Aorta (tissue), 5 donors: ENCODE measurements around the gene C17orf67. TPM values are rescaled to one million over a fixed set of nuclear protein-coding genes. Genes with fewer than 3 reads are reported as not detected.

Experiments used
- ATAC-seq: fragments of 200-7000 bp; cut with Tn5 transposase; one replicate; pipeline ENCODE4 v1.9.1; 2022; ENCODE audit warnings: moderate library complexity; ENCODE audit not compliant: low FRiP score
- DNase-seq, 2 donors: peaks; one replicate each; pipeline ENCODE4 v3.0.0-alpha.2; 2020
- H3K27ac ChIP-seq, 2 donors: one replicate each; pipeline ENCODE4 v1.5.1; 2013; ENCODE audit warnings: low read length in 2 of 2, mild to moderate bottlenecking in 2 of 2, moderate library complexity in 2 of 2, control low read depth in 1 of 2, inconsistent platforms in 1 of 2, low read depth in 1 of 2
- H3K27me3 ChIP-seq, 2 donors: one replicate each; pipeline ENCODE4 v1.6.1; 2013; ENCODE audit warnings: control low read depth in 1 of 2, low read length in 1 of 2, mild to moderate bottlenecking in 1 of 2, moderate library complexity in 1 of 2; ENCODE audit not compliant: insufficient read depth in 2 of 2, control insufficient read depth in 1 of 2
- H3K36me3 ChIP-seq, 2 donors: one replicate each; pipeline ENCODE4 v1.6.1; 2013; ENCODE audit warnings: control low read depth in 1 of 2, low read length in 1 of 2, mild to moderate bottlenecking in 1 of 2; ENCODE audit not compliant: insufficient read depth in 2 of 2, control insufficient read depth in 1 of 2
- H3K4me1 ChIP-seq, 2 donors: one replicate each; pipeline ENCODE4 v1.6.1; 2013; ENCODE audit warnings: low read length in 2 of 2, control low read depth in 1 of 2, mild to moderate bottlenecking in 1 of 2, moderate library complexity in 1 of 2; ENCODE audit not compliant: insufficient read depth in 2 of 2, control insufficient read depth in 1 of 2
- H3K4me3 ChIP-seq, 2 donors: one replicate each; pipeline ENCODE4 v1.5.1; 2013; ENCODE audit warnings: low read length in 2 of 2, control low read depth in 1 of 2, mild to moderate bottlenecking in 1 of 2
- H3K9me3 ChIP-seq: one replicate; pipeline ENCODE4 v1.6.1; 2013; ENCODE audit warnings: mild to moderate bottlenecking, low read length; ENCODE audit not compliant: control insufficient read depth
- whole genome bisulfite sequencing, 2 donors: extraction: QIAGEN DNeasy Blood & Tissue Kit; methylation state at CpG; one replicate each; pipeline ENCODE4 v1.1.7; 2013; 5-methylcytosine and 5-hydroxymethylcytosine counted together
- intact Hi-C, 2 donors: fragments of 100-400 bp; cut with DNase I; formaldehyde crosslinking; loops; one replicate each; pipeline versions ENCODE4 v1.14.2 to v1.15.0; 2022
- polyA plus RNA-seq, 2 donors: library from polyadenylated mRNA; stranded (reverse); fragments of 200-250 nt; gene quantifications; one replicate each; pipeline ENCODE4 v1.2.3, GENCODE V29; 2013
- total RNA-seq, 2 donors: library from RNA; stranded (reverse); fragmentation: NEBNext Ultra II Directional; extraction: Animal tissue kit (Norgen Biotek cat#: 25700); gene quantifications; one replicate each; pipeline ENCODE4 v1.2.1, GENCODE V29; 2021
- donor health status: healthy with polysubstance abuse.
- donor health status: Bipolar disorder and iron deficiency.
- donor health status: DM: no; HTN: no; CAD: no.
- donor health status: DM: no; HTN: no; CAD: no.
- donor health status: DM: yes; HTN: yes; CAD: no.

The C17orf67 gene
- total and polyA plus RNA-seq, 4 donors: 1.3 to 5.0 (median 3.5) TPM

GRCh38 chr17:56808503-56808902, 25.2 kb downstream of the C17orf67 start:
- no peak for DNase-seq
- intact Hi-C loops: no loop called here
- Histone ChIP-seq H3K4me1 (no peaks in the 10 kb centered on the region), H3K4me3 (no peak overlapping the region), H3K9me3 (no peaks in the 10 kb centered on the region), H3K27me3 (no peaks in the 10 kb centered on the region), H3K36me3 (no peaks in the 10 kb centered on the region), H3K27ac (no peak overlapping the region)
- ATAC-seq: no peak
- 74 to 77% methylated on average over 3 of the region's 3 CpGs for WGBS, 2 donors

DNA sequence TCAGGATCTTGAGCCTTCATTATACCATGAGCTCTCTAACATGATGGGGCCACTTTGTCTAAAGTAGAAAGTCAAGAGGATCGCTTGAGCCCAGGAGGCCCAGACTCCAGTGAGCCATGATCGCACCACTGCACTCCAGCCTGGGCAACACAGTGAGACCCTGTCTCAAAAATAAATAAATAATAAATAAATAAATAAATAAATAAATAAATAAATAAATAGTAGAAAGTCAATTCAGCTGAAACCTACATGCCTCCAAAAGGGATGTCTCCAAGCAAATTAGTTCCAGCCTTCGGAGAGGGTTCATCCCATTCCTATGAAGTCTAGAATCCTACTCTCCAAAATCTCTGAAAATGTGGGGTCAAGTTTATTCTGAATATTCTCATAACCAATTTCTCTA, 26.0 kb downstream of the C17orf67 start:
- intact Hi-C loops: no loop called here
- ATAC-seq: no peak
- H3K36me3 ChIP-seq: no peaks in the 10 kb centered on the region
- H3K9me3 ChIP-seq: no peaks in the 10 kb centered on the region
- no peaks in the 10 kb centered on the region for H3K27me3 ChIP-seq
- H3K4me1 ChIP-seq: peaks cover 0 to 1% of the 10 kb centered on the region in 2 donors
- no peak overlapping the region for H3K4me3 ChIP-seq
- 98 to 99% methylated on average over 3 of the region's 3 CpGs for WGBS, 2 donors
- no peak for DNase-seq
- no peak overlapping the region for H3K27ac ChIP-seq

DNA sequence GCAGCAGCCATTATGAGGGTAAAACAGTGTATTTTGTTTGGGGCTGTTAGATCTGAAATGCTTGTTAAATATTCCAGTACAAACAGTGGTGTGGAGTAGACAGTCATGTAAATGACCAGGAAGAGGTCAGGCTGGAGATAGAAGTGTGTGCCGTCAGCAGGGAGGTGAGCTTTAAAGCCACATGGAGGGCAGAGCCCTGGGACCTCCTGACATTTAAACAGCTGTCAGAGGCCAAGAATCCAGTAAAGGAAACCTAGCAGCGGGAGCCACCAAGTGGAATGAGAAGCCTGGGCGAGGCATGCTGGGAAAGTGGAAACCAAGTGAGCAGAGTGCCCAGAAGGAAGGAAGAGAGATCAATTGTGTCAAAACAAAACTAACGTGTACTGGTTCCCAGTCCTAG, 26.8 kb downstream of the C17orf67 start:
- Histone ChIP-seq H3K4me3 (no peak overlapping the region), H3K36me3 (no peaks in the 10 kb centered on the region), H3K27me3 (no peaks in the 10 kb centered on the region), H3K9me3 (no peaks in the 10 kb centered on the region), H3K4me1 (peaks cover 0 to 2% of the 10 kb centered on the region in 2 donors), H3K27ac (no peak overlapping the region)
- DNase-seq (no peak), ATAC-seq (no peak)
- 88 to 93% methylated on average over 4 of the region's 4 CpGs for WGBS, 2 donors
- intact Hi-C loops: no loop called here

GRCh38 chr17:56804454-56804853, 29.3 kb downstream of the C17orf67 start:
- 74 to 85% methylated on average over 3 of the region's 3 CpGs for WGBS, 2 donors
- Histone ChIP-seq H3K27ac (no peak overlapping the region), H3K9me3 (no peaks in the 10 kb centered on the region), H3K4me3 (no peak overlapping the region), H3K27me3 (no peaks in the 10 kb centered on the region), H3K4me1 (peaks cover 0 to 2% of the 10 kb centered on the region in 2 donors), H3K36me3 (no peaks in the 10 kb centered on the region)
- ATAC-seq: no peak
- intact Hi-C loops: no loop called here
- DNase-seq: no peak

DNA sequence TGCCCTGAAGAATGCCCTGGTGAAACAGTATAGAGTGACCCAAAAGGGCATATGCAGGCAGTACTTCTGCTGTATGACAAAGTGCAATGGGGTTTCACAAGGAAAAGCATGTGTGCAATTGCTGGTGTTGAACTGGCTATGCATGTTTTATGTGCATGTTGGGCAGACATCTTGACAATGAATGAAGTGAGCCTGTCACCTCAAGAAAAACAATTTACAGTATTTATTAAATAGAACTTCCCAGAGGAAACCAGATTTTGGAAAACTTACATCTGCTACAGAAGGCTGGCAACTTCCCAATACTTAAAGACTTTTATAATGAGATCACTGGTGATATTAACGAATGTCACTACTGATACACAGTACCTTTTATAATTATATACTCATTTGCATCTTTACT, 30.6 kb downstream of the C17orf67 start:
- ATAC-seq (no peak), DNase-seq (no peak)
- no peak overlapping the region for H3K4me3 ChIP-seq
- no peaks in the 10 kb centered on the region for H3K9me3 ChIP-seq
- H3K27me3 ChIP-seq: no peaks in the 10 kb centered on the region
- H3K36me3 ChIP-seq: no peaks in the 10 kb centered on the region
- WGBS, 2 donors: 80 to 90% methylated on average over 1 of the region's 1 CpG
- intact Hi-C loops: no loop called here
- H3K27ac ChIP-seq: no peak overlapping the region
- H3K4me1 ChIP-seq: peaks cover 0 to 2% of the 10 kb centered on the region in 2 donors

DNA sequence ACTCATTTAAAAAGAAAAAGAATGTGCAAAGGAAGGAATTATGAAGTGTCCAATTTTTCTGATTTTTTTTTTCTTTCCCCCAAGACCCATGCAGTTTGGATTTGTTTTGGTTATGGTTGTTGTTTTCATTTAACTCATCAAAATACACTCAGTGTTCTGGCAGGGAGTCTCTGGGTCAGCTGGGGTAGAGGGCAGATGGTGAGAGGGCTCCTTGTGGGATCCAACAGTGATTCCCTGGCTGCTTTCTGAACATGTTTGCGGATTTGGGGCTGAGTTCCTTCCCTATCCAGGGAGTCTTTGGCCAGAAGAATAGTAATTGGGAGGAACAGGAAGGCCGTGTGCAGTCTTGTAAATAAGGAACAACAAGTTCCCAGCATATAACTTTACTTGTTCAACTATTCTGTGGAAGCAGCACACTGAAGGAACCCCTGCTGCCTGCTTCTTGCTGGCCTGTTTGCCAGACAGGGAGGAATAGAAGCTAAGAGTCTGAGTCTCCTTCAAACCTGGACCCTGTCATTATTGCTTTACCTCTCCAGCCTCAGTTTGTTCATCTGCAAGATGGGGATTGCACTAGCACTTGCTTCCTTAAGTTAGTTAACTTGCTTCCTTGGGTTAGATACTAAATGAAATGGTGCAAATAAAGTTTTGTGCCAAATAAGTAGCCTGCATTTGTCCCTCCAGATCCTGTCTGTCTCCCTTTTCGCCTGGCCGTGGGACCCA, 32.1 kb downstream of the C17orf67 start:
- DNase-seq (no peak), ATAC-seq (no peak)
- Histone ChIP-seq H3K36me3 (no peaks in the 10 kb centered on the region), H3K27ac (no peak overlapping the region), H3K9me3 (no peaks in the 10 kb centered on the region), H3K4me1 (peaks cover 0 to 2% of the 10 kb centered on the region in 2 donors), H3K27me3 (no peaks in the 10 kb centered on the region), H3K4me3 (no peak overlapping the region)
- intact Hi-C loops: no loop called here
- 96 to 97% methylated on average over 4 of the region's 4 CpGs for WGBS, 2 donors

DNA sequence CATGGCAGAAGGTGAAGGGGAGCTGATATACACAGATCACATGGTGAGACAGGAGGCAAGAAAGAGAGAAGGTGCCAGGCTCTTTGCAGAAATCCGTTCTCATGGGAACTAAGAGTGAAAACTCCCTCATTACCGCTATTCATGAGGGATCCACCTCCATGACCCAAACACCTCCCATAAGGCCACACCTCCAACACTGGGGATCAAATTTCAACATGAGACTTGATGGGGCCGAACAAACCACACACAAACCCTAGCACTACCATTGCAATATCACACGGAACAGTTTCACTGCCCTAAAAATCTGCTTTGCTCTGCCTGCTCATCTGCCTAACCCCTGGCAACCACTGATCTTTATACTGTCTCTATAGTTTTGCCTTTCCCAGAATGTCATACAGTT, 34.8 kb downstream of the C17orf67 start:
- H3K4me3 ChIP-seq: no peak overlapping the region
- no peak overlapping the region for H3K27ac ChIP-seq
- intact Hi-C loops: no loop called here
- H3K27me3 ChIP-seq: no peaks in the 10 kb centered on the region
- no peak for DNase-seq
- ATAC-seq: no peak
- no peaks in the 10 kb centered on the region for H3K36me3 ChIP-seq
- H3K4me1 ChIP-seq: peaks cover 0 to 2% of the 10 kb centered on the region in 2 donors
- 21 to 29% methylated on average over 4 of the region's 4 CpGs for WGBS, 2 donors
- no peaks in the 10 kb centered on the region for H3K9me3 ChIP-seq

DNA sequence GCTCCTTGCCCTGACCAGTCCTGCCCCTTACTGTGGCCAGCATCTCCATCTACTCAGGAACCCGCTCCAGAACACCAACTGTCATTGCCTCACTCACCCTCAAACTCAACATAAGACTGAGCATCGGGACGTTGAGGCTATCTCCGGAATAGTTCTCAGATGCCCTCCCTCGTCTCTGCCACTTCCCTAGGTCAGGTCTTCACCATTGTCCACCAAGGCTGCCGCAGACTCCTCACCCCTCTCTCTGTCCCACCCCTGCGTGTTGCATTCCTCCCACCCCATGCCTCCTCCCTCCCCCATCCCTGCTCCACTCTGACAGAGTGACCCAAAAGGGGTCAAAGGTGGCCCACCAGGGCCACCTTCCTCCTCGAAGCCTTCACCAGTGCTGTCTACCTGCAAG, 37.2 kb downstream of the C17orf67 start:
- no peaks in the 10 kb centered on the region for H3K36me3 ChIP-seq
- no peaks in the 10 kb centered on the region for H3K4me1 ChIP-seq
- DNase-seq (no peak), ATAC-seq (no peak)
- 86% methylated on average over 8 of the region's 8 CpGs for WGBS, 2 donors
- intact Hi-C loops: no loop called here
- H3K4me3 ChIP-seq: no peak overlapping the region
- H3K9me3 ChIP-seq: no peaks in the 10 kb centered on the region
- H3K27ac ChIP-seq: no peak overlapping the region
- H3K27me3 ChIP-seq: no peaks in the 10 kb centered on the region

GRCh38 chr17:56795221-56795865, 38.4 kb downstream of the C17orf67 start:
- intact Hi-C loops: no loop called here
- WGBS, 2 donors: 81 to 88% methylated on average over 5 of the region's 5 CpGs
- no peak for ATAC-seq
- DNase-seq: no peak
- Histone ChIP-seq H3K9me3 (no peaks in the 10 kb centered on the region), H3K4me1 (no peaks in the 10 kb centered on the region), H3K4me3 (no peak overlapping the region), H3K27me3 (no peaks in the 10 kb centered on the region), H3K27ac (no peak overlapping the region), H3K36me3 (no peaks in the 10 kb centered on the region)
